ENCODE results near the gene P3H2.

Gene P3H2

DNA sequence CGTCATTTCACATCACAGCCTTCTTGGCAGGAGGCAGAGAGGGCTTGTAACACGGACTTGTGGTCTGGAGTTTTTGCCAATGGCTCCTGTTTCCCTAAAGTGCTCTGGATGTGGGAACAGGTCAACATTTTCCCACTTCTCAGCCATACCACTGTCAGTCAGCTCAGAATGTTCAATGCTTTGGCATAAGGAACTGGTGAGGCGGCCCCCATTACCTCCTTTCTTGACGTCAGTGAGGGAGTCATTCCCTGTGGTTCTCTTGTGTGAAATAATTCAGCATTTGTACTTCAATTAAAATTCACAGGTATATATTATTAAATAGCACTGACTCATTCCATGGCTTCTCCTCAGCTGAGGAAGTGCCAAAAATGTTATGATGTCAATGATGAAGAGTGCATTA lies 167.1 kb downstream of the P3H2 start:
- H3K4me3 ChIP-seq (ENCODE audit: low read depth, low read length) = no peak overlapping the region
- TF ChIP-seq POLR2A (IDR thresholded peaks at IDR 0.05; ENCODE audit: extremely low read depth, insufficient read length) = no peak
- TF ChIP-seq MYC (IDR thresholded peaks at IDR 0.05; ENCODE audit: low read depth, low read length) = no peak
- TF ChIP-seq, protein P1, sequence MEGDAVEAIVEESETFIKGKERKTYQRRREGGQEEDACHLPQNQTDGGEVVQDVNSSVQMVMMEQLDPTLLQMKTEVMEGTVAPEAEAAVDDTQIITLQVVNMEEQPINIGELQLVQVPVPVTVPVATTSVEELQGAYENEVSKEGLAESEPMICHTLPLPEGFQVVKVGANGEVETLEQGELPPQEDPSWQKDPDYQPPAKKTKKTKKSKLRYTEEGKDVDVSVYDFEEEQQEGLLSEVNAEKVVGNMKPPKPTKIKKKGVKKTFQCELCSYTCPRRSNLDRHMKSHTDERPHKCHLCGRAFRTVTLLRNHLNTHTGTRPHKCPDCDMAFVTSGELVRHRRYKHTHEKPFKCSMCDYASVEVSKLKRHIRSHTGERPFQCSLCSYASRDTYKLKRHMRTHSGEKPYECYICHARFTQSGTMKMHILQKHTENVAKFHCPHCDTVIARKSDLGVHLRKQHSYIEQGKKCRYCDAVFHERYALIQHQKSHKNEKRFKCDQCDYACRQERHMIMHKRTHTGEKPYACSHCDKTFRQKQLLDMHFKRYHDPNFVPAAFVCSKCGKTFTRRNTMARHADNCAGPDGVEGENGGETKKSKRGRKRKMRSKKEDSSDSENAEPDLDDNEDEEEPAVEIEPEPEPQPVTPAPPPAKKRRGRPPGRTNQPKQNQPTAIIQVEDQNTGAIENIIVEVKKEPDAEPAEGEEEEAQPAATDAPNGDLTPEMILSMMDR (IDR thresholded peaks at IDR 0.05; ENCODE audit: low read depth, low read length) = no peak
- TF ChIP-seq, protein P2, sequence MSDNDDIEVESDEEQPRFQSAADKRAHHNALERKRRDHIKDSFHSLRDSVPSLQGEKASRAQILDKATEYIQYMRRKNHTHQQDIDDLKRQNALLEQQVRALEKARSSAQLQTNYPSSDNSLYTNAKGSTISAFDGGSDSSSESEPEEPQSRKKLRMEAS (IDR thresholded peaks at IDR 0.05; ENCODE audit: low read depth, low read length) = no peak
- no peak for DNase-seq (ENCODE audit: low read depth)

DNA sequence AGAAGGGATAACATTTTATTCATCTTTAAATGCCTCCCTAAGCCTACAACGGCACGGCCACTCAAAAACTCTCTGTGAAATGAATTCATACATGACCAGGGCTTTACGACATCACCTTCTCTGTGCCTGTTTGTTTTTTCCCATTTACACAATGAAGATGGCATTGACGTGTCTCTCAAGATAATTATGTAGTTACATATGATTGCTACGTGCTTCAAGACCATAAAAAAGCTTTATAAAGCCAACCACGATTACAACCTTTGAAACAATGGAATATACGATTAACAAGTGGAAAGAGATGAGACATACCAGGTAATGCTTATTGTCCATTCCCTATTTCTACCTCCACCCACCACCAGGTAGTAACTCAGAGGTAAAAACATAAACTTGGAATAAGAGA lies 168.4 kb downstream of the P3H2 start:
- no peak for DNase-seq (ENCODE audit: low read depth)
- TF ChIP-seq POLR2A (IDR thresholded peaks at IDR 0.05; ENCODE audit: extremely low read depth, insufficient read length) = no peak
- no peak for TF ChIP-seq MYC (IDR thresholded peaks at IDR 0.05; ENCODE audit: low read depth, low read length)
- TF ChIP-seq, protein P2 (IDR thresholded peaks at IDR 0.05; ENCODE audit: low read depth, low read length) = no peak
- TF ChIP-seq, protein P1 (IDR thresholded peaks at IDR 0.05; ENCODE audit: low read depth, low read length) = no peak
- H3K4me3 ChIP-seq (ENCODE audit: low read depth, low read length) = no peak overlapping the region

DNA sequence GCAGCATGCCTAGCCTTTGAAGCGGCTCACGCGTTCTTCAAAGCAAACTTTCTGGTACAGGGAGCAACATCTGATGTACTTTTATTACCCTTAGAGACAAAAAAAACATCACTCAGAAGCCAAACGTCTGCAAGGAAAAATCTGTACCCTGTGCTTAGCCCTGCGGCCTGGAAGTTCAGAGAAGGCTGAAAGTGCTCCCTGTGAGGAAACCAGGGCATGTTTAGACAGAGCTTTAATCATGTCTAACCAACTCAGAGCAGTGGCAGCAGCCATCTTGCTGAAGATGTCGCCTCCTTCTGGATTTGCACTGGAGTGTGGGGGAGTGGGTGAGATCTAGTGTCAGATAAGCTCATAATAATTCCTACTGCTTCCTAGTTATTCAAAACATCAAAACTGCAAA lies 170.4 kb downstream of the P3H2 start:
- no peak for DNase-seq (ENCODE audit: low read depth)
- no peak overlapping the region for H3K4me3 ChIP-seq (ENCODE audit: low read depth, low read length)
- TF ChIP-seq MYC (IDR thresholded peaks at IDR 0.05; ENCODE audit: low read depth, low read length) (no peak), POLR2A (IDR thresholded peaks at IDR 0.05; ENCODE audit: extremely low read depth, insufficient read length) (no peak)
- TF ChIP-seq, protein P1 (IDR thresholded peaks at IDR 0.05; ENCODE audit: low read depth, low read length) = no peak
- TF ChIP-seq, protein P2 (IDR thresholded peaks at IDR 0.05; ENCODE audit: low read depth, low read length) = no peak

DNA sequence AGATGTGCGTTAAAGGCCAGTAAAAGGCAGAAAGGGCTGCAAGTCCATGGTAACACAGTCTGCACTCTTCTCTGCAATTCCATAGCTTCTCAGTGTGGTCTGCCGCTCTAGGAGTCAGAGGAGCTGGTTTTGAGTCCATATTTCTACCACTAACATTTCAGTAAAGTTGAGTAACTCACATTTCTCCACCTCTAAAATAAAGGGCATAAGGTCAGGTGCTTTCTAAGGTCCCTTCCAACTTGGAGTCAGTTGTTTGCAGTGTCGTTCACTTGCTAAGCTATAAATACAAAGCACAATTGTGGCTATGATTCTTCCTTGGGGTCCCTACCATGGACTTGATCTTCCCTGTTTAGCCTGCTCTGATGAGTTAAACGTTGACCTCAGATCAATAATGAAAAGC lies 171.1 kb downstream of the P3H2 start:
- H3K4me3 ChIP-seq (ENCODE audit: low read depth, low read length) = no peak overlapping the region
- DNase-seq (ENCODE audit: low read depth) = no peak
- TF ChIP-seq, protein P1 (IDR thresholded peaks at IDR 0.05; ENCODE audit: low read depth, low read length) = no peak
- no peak for TF ChIP-seq MYC (IDR thresholded peaks at IDR 0.05; ENCODE audit: low read depth, low read length)
- TF ChIP-seq POLR2A (IDR thresholded peaks at IDR 0.05; ENCODE audit: extremely low read depth, insufficient read length) = no peak
- TF ChIP-seq, protein P2 (IDR thresholded peaks at IDR 0.05; ENCODE audit: low read depth, low read length) = no peak

DNA sequence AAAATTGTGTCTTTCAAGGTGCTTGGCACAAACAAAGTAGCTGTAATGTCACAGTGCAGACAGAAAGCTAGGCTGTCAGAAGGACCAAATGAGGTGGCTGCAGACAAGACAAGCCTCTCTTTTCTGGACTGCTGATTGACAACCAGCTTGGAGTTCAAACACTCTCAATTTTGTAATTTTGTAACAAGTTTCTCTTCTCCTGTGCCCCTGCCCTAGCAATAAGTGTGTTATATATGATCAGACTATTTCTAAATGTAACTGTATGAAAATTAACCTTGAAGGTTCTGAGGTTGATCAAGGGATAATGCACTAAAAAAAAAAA lies 172.0 kb downstream of the P3H2 start:
- no peak overlapping the region for H3K4me3 ChIP-seq (ENCODE audit: low read depth, low read length)
- TF ChIP-seq, protein P2 (IDR thresholded peaks at IDR 0.05; ENCODE audit: low read depth, low read length) = no peak
- TF ChIP-seq, protein P1 (IDR thresholded peaks at IDR 0.05; ENCODE audit: low read depth, low read length) = no peak
- TF ChIP-seq MYC (IDR thresholded peaks at IDR 0.05; ENCODE audit: low read depth, low read length) (no peak), POLR2A (IDR thresholded peaks at IDR 0.05; ENCODE audit: extremely low read depth, insufficient read length) (no peak)
- DNase-seq (ENCODE audit: low read depth) = no peak

Measured in NB4 (cell line).